A549 (cell line): Measurements from ENCODE around the gene TTBK2. TPM values are rescaled to one million over a fixed set of nuclear protein-coding genes. Genes with fewer than 3 reads are reported as not detected.

Experiments used
- ATAC-seq, 2 experiments: fragments of 200-7000 bp in 1 of 2; fragments of >200 bp in 1 of 2; cut with Nextera tagmentation in 1 of 2; cut with Tn5 transposase in 1 of 2; 3 replicates each; pipeline versions ENCODE4 v1.8.0 to v1.9.1; 2018 to 2020; ENCODE audit warnings: mild to moderate bottlenecking in 1 of 2, moderate library complexity in 1 of 2
- CTCF ChIA-PET: fragments of 300-600 bp; sonication (Branson Sonifier 250); formaldehyde crosslinking; extraction: SDS; loops from one replicate; lab custom pipeline; 2021; ENCODE audit warnings: antibody characterized with exemption, inconsistent platforms; lab: Yijun Ruan, JAX
- POLR2A ChIA-PET: fragments of 350-600 bp; formaldehyde crosslinking; extraction: SDS; loops from one replicate; lab custom pipeline; 2021; ENCODE audit warnings: antibody characterized with exemption, inconsistent platforms; lab: Yijun Ruan, JAX
- DNase-seq, 2 experiments: peaks; one replicate each; pipeline versions ENCODE4 v3.0.0 to v3.0.0-alpha.2; 2011 to 2016; ENCODE audit warnings: low read depth in 1 of 2, low spot score in 1 of 2
- FAIRE-seq: peaks from 2 replicates; lab custom pipeline; 2011; peaks lifted over from hg19 to GRCh38; lab: Jason Lieb, UNC
- H3K27ac ChIP-seq, 2 experiments: fragments of >200 bp; sonication (Bioruptor Twin); formaldehyde crosslinking; 3 replicates each; pipeline ENCODE4 v1.5.1; 2016 to 2017
- H3K4me1 ChIP-seq: fragments of >200 bp; sonication (Bioruptor Twin); formaldehyde crosslinking; 3 replicates; pipeline ENCODE4 v1.6.1; 2016
- H3K4me2 ChIP-seq: fragments of >200 bp; sonication (Bioruptor Twin); formaldehyde crosslinking; 3 replicates; pipeline ENCODE4 v1.6.1; 2016
- H3K4me3 ChIP-seq: fragments of >200 bp; sonication (Bioruptor Twin); formaldehyde crosslinking; 3 replicates; pipeline ENCODE4 v1.5.1; 2016
- H3K9me3 ChIP-seq: fragments of >200 bp; sonication (Bioruptor Twin); formaldehyde crosslinking; 3 replicates; pipeline ENCODE4 v1.6.1; 2016
- BCL3 ChIP-seq: fragments of >200 bp; sonication (Bioruptor Twin); formaldehyde crosslinking; IDR thresholded peaks from 3 replicates; pipeline ENCODE4 v1.6.1; 2016
- BHLHE40 ChIP-seq: IDR thresholded peaks from 2 replicates; pipeline ENCODE4 v1.6.1; 2012; ENCODE audit warnings: low read depth, low read length, inconsistent platforms
- CEBPB ChIP-seq, 2 experiments: fragments of >200 bp in 1 of 2; sonication (Bioruptor Twin) in 1 of 2; formaldehyde crosslinking in 1 of 2; IDR thresholded peaks; 2 replicates each; pipeline ENCODE4 v1.6.1; 2012 to 2016
- CHD4 ChIP-seq: fragments of 200-600 bp; sonication (generic); IDR thresholded peaks from 2 replicates; pipeline ENCODE4 v1.6.1; 2016; ENCODE audit warnings: antibody characterized with exemption, mild to moderate bottlenecking, borderline replicate concordance
- E2F6 ChIP-seq: IDR thresholded peaks from 2 replicates; pipeline ENCODE4 v1.6.1; 2012; ENCODE audit warnings: low read depth, borderline replicate concordance
- EP300 ChIP-seq, 2 experiments: fragments of >200 bp; sonication (Bioruptor Twin); formaldehyde crosslinking; IDR thresholded peaks; 2 replicates in 1 of 2; 3 replicates in 1 of 2; pipeline ENCODE4 v1.6.1; 2016 to 2017
- FOSB ChIP-seq: fragments of 250-450 bp; sonication (Bioruptor Pico); IDR thresholded peaks from 2 replicates; pipeline ENCODE4 v1.5.0; 2020; ENCODE audit warnings: mild to moderate bottlenecking, moderate library complexity
- HES2 ChIP-seq: fragments of >200 bp; sonication (Bioruptor Twin); formaldehyde crosslinking; IDR thresholded peaks from 2 replicates; pipeline ENCODE4 v1.6.1; 2016
- HMGXB4 ChIP-seq: fragments of 250-450 bp; sonication (Bioruptor Pico); IDR thresholded peaks from 2 replicates; pipeline ENCODE4 v1.5.0; 2021; ENCODE audit warnings: mild to moderate bottlenecking, moderate library complexity, borderline replicate concordance
- HOXB5 ChIP-seq: fragments of 250-450 bp; sonication (Bioruptor Pico); IDR thresholded peaks from 2 replicates; pipeline ENCODE4 v1.5.0; 2020; ENCODE audit warnings: mild to moderate bottlenecking, moderate library complexity
- JUN ChIP-seq, 2 experiments: fragments of >200 bp; sonication (Bioruptor Twin); formaldehyde crosslinking; IDR thresholded peaks; 2 replicates in 1 of 2; 3 replicates in 1 of 2; pipeline ENCODE4 v1.6.1; 2016 to 2017
- PBX3 ChIP-seq: IDR thresholded peaks from 2 replicates; pipeline ENCODE4 v1.6.1; 2012
- PHF8 ChIP-seq: fragments of 200-600 bp; sonication (generic); IDR thresholded peaks from 2 replicates; pipeline ENCODE4 v1.6.1; 2016; ENCODE audit warnings: low read depth, mild to moderate bottlenecking, antibody characterized with exemption, moderate library complexity, borderline replicate concordance
- POLR2AphosphoS2 ChIP-seq: conservative IDR thresholded peaks from 2 replicates; pipeline ENCODE4 v1.6.1; 2012; ENCODE audit warnings: low read length, improper control_type of control experiment, inconsistent platforms
- RAD21 ChIP-seq, 2 experiments: fragments of >200 bp in 1 of 2; sonication (Bioruptor Twin) in 1 of 2; formaldehyde crosslinking in 1 of 2; IDR thresholded peaks in 1 of 2; conservative IDR thresholded peaks in 1 of 2; 2 replicates in 1 of 2; 3 replicates in 1 of 2; pipeline ENCODE4 v1.6.1; 2012 to 2018; ENCODE audit warnings: inconsistent platforms in 1 of 2
- RCOR1 ChIP-seq: fragments of 150-350 bp; IDR thresholded peaks from 2 replicates; pipeline ENCODE4 v1.6.1; 2014; ENCODE audit warnings: antibody characterized with exemption, low read length, low read depth
- ZC3H11A ChIP-seq: fragments of 450-650 bp; IDR thresholded peaks from 2 replicates; pipeline ENCODE4 v1.6.1; 2014; ENCODE audit warnings: antibody characterized with exemption, mild to moderate bottlenecking
- WGBS: methylation state at CpG from one replicate; pipeline ENCODE4 v1.1.6; 2017; ENCODE audit errors: missing lambda C conversion rate; 5-methylcytosine and 5-hydroxymethylcytosine counted together
- polyA plus RNA-seq, 4 experiments: library from polyadenylated mRNA; depleted of rRNA in 3 of 4; stranded (reverse); fragments of >200 nt; fragmentation: RNase III in 1 of 4; extraction: RNeasy Plus Mini Kit Qiagen cat#74134 plus additional on column Dnase treatment in 1 of 4; gene quantifications; 2 replicates in 3 of 4; 3 replicates in 1 of 4; pipeline ENCODE4 v1.2.3, GENCODE V29; 2011 to 2017

TTBK2 gene
- polyA plus RNA-seq, 2 of the 4 experiments (the other 2 are of a cell fraction): 2.3 to 5.6 TPM

GRCh38 chr15:42929306-42929848, 8.8 kb upstream of the TTBK2 start:
- FAIRE-seq: no peak
- H3K4me1 ChIP-seq: no peaks in the 10 kb centered on the region
- TF ChIP-seq PHF8 (no peak), BHLHE40 (no peak), ZC3H11A (no peak)
- TF ChIP-seq, all 56 proteins: peak for 0
- DNase-seq: no peak
- CTCF ChIA-PET: no interaction called here
- POLR2A ChIA-PET: no interaction called here
- no peaks in the 10 kb centered on the region for H3K9me3 ChIP-seq
- H3K4me3 ChIP-seq: no peak overlapping the region
- no peak overlapping the region for H3K4me2 ChIP-seq
- no peak overlapping the region for H3K27ac ChIP-seq
- ATAC-seq: no peak
- WGBS: 41% methylated on average over 2 of the region's 2 CpGs

- no peak for FAIRE-seq
- WGBS: 56% methylated on average over 19 of the region's 19 CpGs
- H3K4me3 ChIP-seq: peak overlapping the region; percentile 49
- H3K4me2 ChIP-seq: peak overlapping the region; percentile 89
- H3K9me3 ChIP-seq: no peaks in the 10 kb centered on the region
- DNase-seq: no peak
- CTCF ChIA-PET: no interaction called here
- peak overlapping the region; percentile 65 to 79 for H3K27ac ChIP-seq
- H3K4me1 ChIP-seq: peaks cover 23% of the 10 kb centered on the region; the same call in 2 of the 3 replicates
- TF ChIP-seq PBX3: no peak
- TF ChIP-seq BCL3: no peak
- TF ChIP-seq HES2: no peak
- no peak for TF ChIP-seq FOSB (CRISPR knock-in tag)
- no peak for TF ChIP-seq RAD21 (conservative IDR thresholded peaks at IDR 0.05 in 1 of 2, IDR thresholded peaks at IDR 0.05 in 1 of 2)
- no peak for TF ChIP-seq HMGXB4 (CRISPR knock-in tag)
- TF ChIP-seq E2F6: no peak
- TF ChIP-seq RCOR1: no peak
- TF ChIP-seq, all 56 proteins: peak for 0
- POLR2A ChIA-PET: no interaction called here
- ATAC-seq: no peak
These were observed 759 bp upstream of the TTBK2 start for GRCh38 chr15:42921342-42921731.

GRCh38 chr15:42919799-42920518, 619 bp downstream of the TTBK2 start:
- peak overlapping the region; percentile 94 for H3K4me2 ChIP-seq
- peak overlapping the region; percentile 86 to 93 for H3K27ac ChIP-seq
- ATAC-seq (peak; percentile 35 to 40), FAIRE-seq (no peak), DNase-seq (peak in 1 of 2 experiments; percentile 17)
- POLR2A ChIA-PET: no interaction called here
- CTCF ChIA-PET: no interaction called here
- under 1% methylated on average over 19 of the region's 40 CpGs for WGBS
- no peaks in the 10 kb centered on the region for H3K9me3 ChIP-seq
- H3K4me3 ChIP-seq: peak overlapping the region; percentile 90
- peaks cover 27% of the 10 kb centered on the region; the same call in 2 of the 3 replicates for H3K4me1 ChIP-seq
- TF ChIP-seq EP300 (IDR thresholded peaks at IDR 0.05): no peak
- no peak for TF ChIP-seq BCL3
- TF ChIP-seq CEBPB (IDR thresholded peaks at IDR 0.05): no peak
- no peak for TF ChIP-seq POLR2AphosphoS2
- TF ChIP-seq PBX3: no peak
- no peak for TF ChIP-seq HOXB5 (CRISPR knock-in tag)
- no peak for TF ChIP-seq CHD4
- TF ChIP-seq JUN (IDR thresholded peaks at IDR 0.05): no peak
